Esophagus squamous epithelium (tissue), 5 donors: Measurements from ENCODE around the gene GRK2. TPM values are rescaled to one million over a fixed set of nuclear protein-coding genes. Genes with fewer than 3 reads are reported as not detected.
A peak's percentile ranks its signal among the peaks of the same experiment; 100 is the strongest.

Source experiments
- DNase-seq: peaks from one replicate; lab custom pipeline; 2025; lab: John Stamatoyannopoulos, UW
- H3K27ac ChIP-seq, 4 donors: fragments of 200-600 bp; sonication (generic); one replicate each; pipeline ENCODE4 v1.5.1; 2016 to 2019; ENCODE audit warnings: mild to moderate bottlenecking in 1 of 4
- H3K27me3 ChIP-seq, 4 donors: fragments of 200-600 bp; sonication (generic); 1 replicate in 3 of 4; 2 replicates in 1 of 4; pipeline versions ENCODE4 v1.5.1 to v1.6.0; 2017 to 2021; ENCODE audit warnings: antibody characterized with exemption in 1 of 4
- H3K36me3 ChIP-seq, 3 donors: fragments of 200-600 bp; sonication (generic); one replicate each; pipeline ENCODE4 v1.5.1; 2016 to 2019
- H3K4me1 ChIP-seq, 3 donors: fragments of 200-600 bp; sonication (generic); one replicate each; pipeline ENCODE4 v1.5.1; 2017 to 2019
- H3K4me3 ChIP-seq, 4 donors: fragments of 200-600 bp; sonication (generic); 1 replicate in 3 of 4; 2 replicates in 1 of 4; pipeline ENCODE4 v1.5.1; 2016 to 2019; ENCODE audit warnings: mild to moderate bottlenecking in 2 of 4, moderate library complexity in 1 of 4
- H3K9me3 ChIP-seq, 3 donors: fragments of 200-600 bp; sonication (generic); one replicate each; pipeline ENCODE4 v1.5.1; 2016 to 2019
- POLR2A ChIP-seq, 4 donors: fragments of 450-650 bp; IDR thresholded peaks; one replicate each; pipeline ENCODE4 v1.6.1; 2017; ENCODE audit warnings: antibody characterized with exemption in 4 of 4, mild to moderate bottlenecking in 4 of 4, moderate library complexity in 3 of 4
- WGBS, 2 donors: methylation state at CpG; one replicate each; pipeline ENCODE4 v1.1.5; 2018; 5-methylcytosine and 5-hydroxymethylcytosine counted together
- intact Hi-C: fragments of 100-400 bp; cut with DNase I; formaldehyde crosslinking; loops from one replicate; pipeline ENCODE4 v1.15.0; 2022
- total RNA-seq, 4 donors: library from RNA; depleted of rRNA; stranded (reverse); fragments of >200 nt; gene quantifications; one replicate each; pipeline ENCODE4 v1.1.0, GENCODE V29; 2016
- TF ChIP-seq, protein P1 (sequence below), 6 experiments: fragments of 450-650 bp in 4 of 6; fragments of 200-600 bp in 2 of 6; sonication (generic) in 2 of 6; IDR thresholded peaks; one replicate each; pipeline ENCODE4 v1.5.1; 2016 to 2019; ENCODE audit warnings: antibody characterized with exemption in 6 of 6, mild to moderate bottlenecking in 4 of 6, moderate library complexity in 4 of 6
- donor health status: DM: yes; HTN: yes; CAD: no.

Gene GRK2
- total RNA-seq, 4 donors from 2014 or later = 54.1 to 93.2 (median 68.5) TPM

DNA sequence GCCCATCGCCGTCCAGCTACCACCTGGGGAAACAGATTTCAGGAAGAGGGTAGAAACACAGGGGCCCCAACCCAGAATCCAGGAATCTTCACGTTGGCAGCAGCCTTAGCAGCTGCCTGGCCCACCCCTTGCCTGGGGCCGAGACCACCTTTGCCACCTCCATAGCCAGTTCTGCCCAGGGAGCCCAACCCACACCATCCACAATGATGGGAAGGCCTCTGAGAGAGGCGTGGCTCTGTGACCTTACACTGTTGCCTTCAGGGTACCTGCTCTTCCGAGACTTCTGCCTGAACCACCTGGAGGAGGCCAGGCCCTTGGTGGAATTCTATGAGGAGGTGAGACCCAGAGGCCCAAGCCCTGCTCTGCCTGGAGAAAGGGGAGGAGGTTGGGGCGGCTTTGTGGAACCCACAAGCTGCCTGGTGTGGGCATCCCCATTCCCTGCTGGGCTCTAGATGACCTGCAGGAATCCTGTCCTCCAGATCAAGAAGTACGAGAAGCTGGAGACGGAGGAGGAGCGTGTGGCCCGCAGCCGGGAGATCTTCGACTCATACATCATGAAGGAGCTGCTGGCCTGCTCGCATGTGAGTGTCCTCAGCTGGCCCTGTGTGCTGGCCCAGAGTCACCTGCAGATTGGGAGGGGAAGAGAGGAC is 12.8 kb downstream of the GRK2 start:
- H3K36me3 ChIP-seq = peaks cover 43 to 82% (median 49%) of the 10 kb centered on the region in 3 donors
- H3K9me3 ChIP-seq = no peaks in the 10 kb centered on the region
- no peak for DNase-seq
- no peak overlapping the region for H3K4me3 ChIP-seq
- H3K4me1 ChIP-seq = peaks cover 50 to 85% (median 55%) of the 10 kb centered on the region in 3 donors
- intact Hi-C loops = no loop called here
- WGBS, 2 donors = 74 to 86% methylated on average over 3 to 8 of the region's 14 CpGs
- no peaks in the 10 kb centered on the region for H3K27me3 ChIP-seq
- peak overlapping the region; percentile 88 to 98 (median 97) for H3K27ac ChIP-seq
- TF ChIP-seq, protein P1, sequence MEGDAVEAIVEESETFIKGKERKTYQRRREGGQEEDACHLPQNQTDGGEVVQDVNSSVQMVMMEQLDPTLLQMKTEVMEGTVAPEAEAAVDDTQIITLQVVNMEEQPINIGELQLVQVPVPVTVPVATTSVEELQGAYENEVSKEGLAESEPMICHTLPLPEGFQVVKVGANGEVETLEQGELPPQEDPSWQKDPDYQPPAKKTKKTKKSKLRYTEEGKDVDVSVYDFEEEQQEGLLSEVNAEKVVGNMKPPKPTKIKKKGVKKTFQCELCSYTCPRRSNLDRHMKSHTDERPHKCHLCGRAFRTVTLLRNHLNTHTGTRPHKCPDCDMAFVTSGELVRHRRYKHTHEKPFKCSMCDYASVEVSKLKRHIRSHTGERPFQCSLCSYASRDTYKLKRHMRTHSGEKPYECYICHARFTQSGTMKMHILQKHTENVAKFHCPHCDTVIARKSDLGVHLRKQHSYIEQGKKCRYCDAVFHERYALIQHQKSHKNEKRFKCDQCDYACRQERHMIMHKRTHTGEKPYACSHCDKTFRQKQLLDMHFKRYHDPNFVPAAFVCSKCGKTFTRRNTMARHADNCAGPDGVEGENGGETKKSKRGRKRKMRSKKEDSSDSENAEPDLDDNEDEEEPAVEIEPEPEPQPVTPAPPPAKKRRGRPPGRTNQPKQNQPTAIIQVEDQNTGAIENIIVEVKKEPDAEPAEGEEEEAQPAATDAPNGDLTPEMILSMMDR (IDR thresholded peaks at IDR 0.05) = no peak
- no peak for TF ChIP-seq POLR2A (IDR thresholded peaks at IDR 0.05)

DNA sequence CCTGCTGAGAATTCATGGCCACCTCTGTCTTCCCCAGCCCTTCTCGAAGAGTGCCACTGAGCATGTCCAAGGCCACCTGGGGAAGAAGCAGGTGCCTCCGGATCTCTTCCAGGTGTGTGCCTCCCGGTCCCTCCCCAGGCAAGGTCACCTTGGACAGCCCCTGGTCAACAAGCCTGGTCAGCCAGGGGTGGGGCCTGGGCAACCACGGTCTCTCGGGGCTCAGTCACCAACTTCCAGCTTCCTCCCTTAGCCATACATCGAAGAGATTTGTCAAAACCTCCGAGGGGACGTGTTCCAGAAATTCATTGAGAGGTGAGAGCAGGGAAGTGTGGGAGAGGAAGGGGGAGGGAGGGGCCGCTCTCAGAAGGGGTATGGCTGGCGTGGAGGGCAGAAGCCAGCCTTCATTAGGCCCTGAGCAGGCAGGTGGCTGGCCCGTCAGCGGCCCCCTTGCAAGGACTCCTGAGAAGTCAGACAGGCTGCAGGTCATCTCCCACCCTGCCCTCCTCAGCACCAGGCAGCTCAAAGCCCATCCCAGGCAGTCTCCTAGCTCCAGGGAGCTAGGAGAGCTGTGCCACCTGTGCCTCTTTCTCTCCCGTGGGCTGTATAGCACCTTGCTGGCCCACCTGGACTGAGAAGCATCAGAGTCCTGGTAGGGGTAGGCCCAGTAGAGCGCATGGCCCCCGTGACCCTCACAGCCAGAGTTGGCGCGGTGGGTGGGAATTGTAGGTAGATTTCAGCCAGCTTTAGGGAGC is 13.5 kb downstream of the GRK2 start:
- no peak for DNase-seq
- Histone ChIP-seq H3K27ac (peak overlapping the region in 3 of 4 donors; percentile 97 to 98 (median 97)), H3K4me3 (no peak overlapping the region), H3K27me3 (no peaks in the 10 kb centered on the region), H3K36me3 (peaks cover 50 to 82% (median 56%) of the 10 kb centered on the region in 3 donors), H3K9me3 (no peaks in the 10 kb centered on the region), H3K4me1 (peaks cover 43 to 82% (median 48%) of the 10 kb centered on the region in 3 donors)
- 58 to 73% methylated on average over 2 to 8 of the region's 17 CpGs for WGBS, 2 donors
- intact Hi-C loops = no loop called here
- no peak for TF ChIP-seq POLR2A (IDR thresholded peaks at IDR 0.05)
- TF ChIP-seq, protein P1 (IDR thresholded peaks at IDR 0.05) = no peak

DNA sequence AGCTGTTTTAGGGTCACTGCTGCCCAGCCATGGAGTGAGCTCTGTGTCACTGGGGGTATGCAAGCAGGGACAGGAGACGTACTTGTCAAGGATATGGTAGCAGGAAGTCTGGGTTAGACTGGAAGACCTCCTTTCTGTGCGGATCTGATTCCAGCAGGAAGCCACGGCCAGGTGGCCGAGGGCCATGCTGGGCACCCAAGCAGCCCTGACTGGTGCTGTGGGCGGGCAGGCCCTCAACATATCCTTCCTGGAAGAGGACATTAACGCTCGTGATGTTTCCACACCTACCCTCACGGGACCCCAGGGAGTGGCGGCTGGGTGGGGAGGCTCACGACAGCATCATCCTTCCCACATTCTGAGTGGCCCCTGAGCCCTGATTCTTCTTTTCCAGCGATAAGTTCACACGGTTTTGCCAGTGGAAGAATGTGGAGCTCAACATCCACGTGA is 14.1 kb downstream of the GRK2 start:
- whole genome bisulfite sequencing, 2 donors = 56 to 75% methylated on average over 4 to 7 of the region's 13 CpGs
- H3K27ac ChIP-seq = peak overlapping the region in 3 of 4 donors; percentile 97 to 98 (median 97)
- peaks cover 37 to 76% (median 42%) of the 10 kb centered on the region in 3 donors for H3K4me1 ChIP-seq
- intact Hi-C loops = no loop called here
- H3K9me3 ChIP-seq = no peaks in the 10 kb centered on the region
- no peak for DNase-seq
- no peak for TF ChIP-seq POLR2A (IDR thresholded peaks at IDR 0.05)
- TF ChIP-seq, protein P1 (IDR thresholded peaks at IDR 0.05) = no peak
- no peak overlapping the region for H3K4me3 ChIP-seq
- peaks cover 56 to 82% (median 62%) of the 10 kb centered on the region in 3 donors for H3K36me3 ChIP-seq
- H3K27me3 ChIP-seq = no peaks in the 10 kb centered on the region

DNA sequence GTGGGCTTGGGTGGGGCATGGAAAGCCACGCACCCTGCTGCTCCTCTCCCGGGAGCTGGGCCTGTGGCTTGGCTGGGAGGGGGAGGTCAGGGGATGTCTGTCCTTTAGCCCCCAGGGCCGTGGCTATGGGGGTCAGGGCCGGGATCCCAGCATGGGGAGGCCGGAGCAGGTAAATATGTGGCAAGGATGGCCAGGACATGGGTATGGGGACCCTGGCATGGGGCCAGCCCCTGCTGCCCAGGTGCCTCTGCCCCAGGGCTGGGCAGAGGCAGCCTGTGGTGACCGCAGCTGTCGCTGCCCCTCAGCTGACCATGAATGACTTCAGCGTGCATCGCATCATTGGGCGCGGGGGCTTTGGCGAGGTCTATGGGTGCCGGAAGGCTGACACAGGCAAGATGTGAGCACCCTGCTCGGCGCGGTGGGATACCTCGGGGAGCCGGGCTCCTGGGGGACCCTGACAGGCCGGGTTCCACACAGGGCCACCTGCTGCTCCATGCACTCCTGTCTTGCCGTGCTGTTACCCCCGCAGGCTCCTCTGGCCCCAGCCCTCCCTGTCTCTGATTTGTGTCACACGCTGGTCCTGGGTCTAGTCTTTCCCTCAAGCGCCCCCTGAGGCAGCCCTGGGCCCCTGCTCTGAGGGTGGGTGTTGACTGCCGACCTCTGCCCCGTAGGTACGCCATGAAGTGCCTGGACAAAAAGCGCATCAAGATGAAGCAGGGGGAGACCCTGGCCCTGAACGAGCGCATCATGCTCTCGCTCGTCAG is 14.7 kb downstream of the GRK2 start:
- peaks cover 62 to 82% (median 69%) of the 10 kb centered on the region in 3 donors for H3K36me3 ChIP-seq
- no peaks in the 10 kb centered on the region for H3K27me3 ChIP-seq
- H3K27ac ChIP-seq = peak overlapping the region in 3 of 4 donors; percentile 97 to 98 (median 97)
- TF ChIP-seq POLR2A (IDR thresholded peaks at IDR 0.05) = no peak
- TF ChIP-seq, protein P1 (IDR thresholded peaks at IDR 0.05) = no peak
- DNase-seq = no peak
- no peaks in the 10 kb centered on the region for H3K9me3 ChIP-seq
- intact Hi-C loops = no loop called here
- WGBS, 2 donors = 98% methylated on average over 10 of the region's 31 CpGs; no CpG with 5 or more reads in 1 of the 2 donors
- no peak overlapping the region for H3K4me3 ChIP-seq
- H3K4me1 ChIP-seq = peaks cover 31 to 73% (median 36%) of the 10 kb centered on the region in 3 donors
